ENCODE measurements around the gene TUBGCP3. TPM values are rescaled to one million over a fixed set of nuclear protein-coding genes. Genes with fewer than 3 reads are reported as not detected.

The TUBGCP3 gene
- total RNA-seq, 1 donor from 2014 or later: 32.9 TPM

- no peak for DNase-seq
Observed at GRCh38 chr13:112481458-112481857, 106.5 kb downstream of the TUBGCP3 start.

GRCh38 chr13:112479389-112479788 lies 108.6 kb downstream of the TUBGCP3 start:
- DNase-seq: no peak

- DNase-seq: no peak
Observed at GRCh38 chr13:112477070-112477619, 110.8 kb downstream of the TUBGCP3 start.

- no peak for DNase-seq
Observed at GRCh38 chr13:112475889-112476288, 112.1 kb downstream of the TUBGCP3 start.

GRCh38 chr13:112474869-112475268 lies 113.1 kb downstream of the TUBGCP3 start:
- DNase-seq: no peak

GRCh38 chr13:112473818-112474217 lies 114.1 kb downstream of the TUBGCP3 start:
- DNase-seq: no peak

- DNase-seq: no peak
Observed at GRCh38 chr13:112469071-112469745, 118.7 kb downstream of the TUBGCP3 start.

GRCh38 chr13:112468069-112468468 lies 119.9 kb downstream of the TUBGCP3 start:
- no peak for DNase-seq

GRCh38 chr13:112467236-112467635 lies 120.7 kb downstream of the TUBGCP3 start:
- DNase-seq: no peak

- no peak for DNase-seq
Observed at GRCh38 chr13:112466132-112467058, 121.6 kb downstream of the TUBGCP3 start.

GRCh38 chr13:112465251-112466131 lies 122.5 kb downstream of the TUBGCP3 start:
- DNase-seq: no peak

- no peak for DNase-seq
Observed at GRCh38 chr13:112464720-112465119, 123.2 kb downstream of the TUBGCP3 start.

GRCh38 chr13:112462408-112462807 lies 125.5 kb downstream of the TUBGCP3 start:
- no peak for DNase-seq

GRCh38 chr13:112457485-112457884 lies 130.5 kb downstream of the TUBGCP3 start:
- no peak for DNase-seq

- no peak for DNase-seq
Observed at GRCh38 chr13:112457081-112457480, 130.9 kb downstream of the TUBGCP3 start.

GRCh38 chr13:112456138-112457056 lies 131.6 kb downstream of the TUBGCP3 start:
- no peak for DNase-seq

- DNase-seq: no peak
Observed at GRCh38 chr13:112455476-112456059, 132.4 kb downstream of the TUBGCP3 start.

- DNase-seq: no peak
Observed at GRCh38 chr13:112454648-112455334, 133.2 kb downstream of the TUBGCP3 start.

- no peak for DNase-seq
Observed at GRCh38 chr13:112453874-112454647, 133.9 kb downstream of the TUBGCP3 start.

All from occipital lobe (tissue), 2 donors.